GM21619 (cell line): ENCODE data around the gene PSD2.

Experiments
- ATAC-seq: cut with Tn5 transposase; IDR thresholded peaks from one replicate; pipeline ENCODE4 v1.9.1; 2021; ENCODE audit not compliant: unreplicated experiment

The PSD2 gene

GRCh38 chr5:139835656-139836055, 40.0 kb downstream of the PSD2 start:
- no peak for ATAC-seq

- ATAC-seq = no peak
These were observed 41.0 kb downstream of the PSD2 start for GRCh38 chr5:139836469-139837208.

DNA sequence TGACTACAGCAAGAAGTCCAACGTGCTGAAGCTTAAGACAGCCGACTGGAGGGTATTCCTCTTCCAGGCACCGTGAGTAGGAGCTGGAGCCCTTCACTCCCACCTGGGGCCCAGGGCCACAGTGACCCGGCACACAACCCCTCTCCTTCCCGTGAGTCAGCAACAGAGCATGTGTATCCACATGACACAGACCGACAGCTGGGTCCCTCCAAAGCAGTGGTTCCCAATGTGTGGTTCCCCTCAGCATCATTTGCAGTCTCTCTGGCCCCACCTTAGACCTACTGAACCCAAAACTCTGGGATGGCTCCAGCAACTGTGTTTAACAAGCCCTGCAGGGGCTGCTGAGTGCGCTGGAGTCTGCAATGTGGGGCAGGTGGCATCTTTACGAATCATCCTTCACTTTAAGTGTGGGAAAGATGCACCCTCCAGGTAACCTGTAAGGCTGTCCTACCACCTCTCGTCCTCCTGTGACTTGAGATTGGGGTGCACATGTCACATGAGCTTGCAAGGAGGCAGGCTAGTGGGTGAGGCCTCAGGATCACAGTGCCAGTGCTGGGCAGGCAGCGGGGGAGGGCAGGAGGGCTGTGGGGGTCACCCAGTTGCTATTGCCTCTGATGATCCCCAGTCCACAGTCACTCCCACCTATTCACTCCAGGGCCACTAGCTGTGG, 42.2 kb downstream of the PSD2 start:
- no peak for ATAC-seq

DNA sequence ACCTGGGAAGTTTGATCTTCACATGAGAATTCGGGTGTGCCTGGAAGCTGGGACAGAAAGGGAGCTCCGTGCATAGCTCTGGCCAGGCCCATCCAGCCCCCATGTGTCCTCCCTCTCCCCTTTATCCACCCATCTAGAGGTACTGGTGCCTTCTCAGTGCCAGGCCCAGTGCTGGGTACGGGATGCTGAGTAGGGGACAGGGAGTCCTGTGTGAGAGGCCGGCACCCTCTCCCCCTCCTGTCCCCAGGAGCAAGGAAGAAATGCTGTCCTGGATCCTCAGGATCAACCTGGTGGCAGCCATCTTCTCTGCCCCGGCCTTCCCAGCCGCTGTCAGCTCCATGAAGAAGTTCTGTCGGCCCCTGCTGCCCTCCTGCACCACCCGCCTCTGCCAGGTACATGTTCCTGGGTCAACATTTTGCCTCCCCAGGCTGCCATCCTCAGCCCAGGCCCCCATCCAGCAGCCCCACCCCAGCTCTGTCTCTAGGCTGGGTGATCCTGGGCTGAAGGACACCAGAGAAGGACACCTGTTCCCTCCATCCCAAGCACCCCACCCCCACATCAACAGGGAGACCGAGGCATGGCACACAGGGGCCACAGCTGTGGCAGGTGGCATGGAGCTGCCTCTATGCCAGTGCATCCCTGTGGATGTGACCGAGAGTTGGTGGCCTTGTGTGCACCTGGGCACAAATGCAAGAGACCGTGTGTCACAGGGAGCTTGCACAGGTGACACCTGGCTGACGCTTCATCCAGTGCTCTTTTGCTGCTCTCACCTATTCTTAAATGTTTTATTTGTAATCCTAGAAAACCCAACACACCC, 43.0 kb downstream of the PSD2 start:
- no peak for ATAC-seq

DNA sequence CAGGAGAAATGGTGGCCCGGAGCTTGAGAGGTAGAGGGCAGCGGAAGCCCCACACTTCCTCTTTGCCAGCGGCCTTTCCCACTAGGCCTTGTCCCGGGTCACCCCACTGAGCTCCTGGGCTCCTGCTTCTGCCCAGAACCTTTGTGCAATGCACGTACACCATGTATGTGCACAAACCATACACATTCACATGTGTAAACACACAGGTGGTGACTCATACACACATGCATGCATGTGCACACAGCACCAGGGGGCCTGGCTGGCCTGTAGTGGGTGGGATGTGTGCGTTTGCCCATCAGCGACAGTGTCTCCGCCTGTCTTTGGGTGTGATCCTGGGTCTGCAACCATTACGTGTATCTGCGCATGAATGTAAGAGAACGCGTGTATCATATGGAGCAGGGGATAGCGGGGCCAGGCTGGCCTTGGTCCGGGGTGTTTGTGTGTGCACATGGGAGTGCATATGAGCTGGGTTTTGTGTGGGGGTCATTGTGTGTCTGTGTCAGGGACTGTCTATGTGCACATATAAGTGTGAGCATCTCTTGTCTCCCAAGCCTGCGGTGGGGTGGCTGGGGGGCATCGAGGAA, 43.7 kb downstream of the PSD2 start:
- no peak for ATAC-seq

DNA sequence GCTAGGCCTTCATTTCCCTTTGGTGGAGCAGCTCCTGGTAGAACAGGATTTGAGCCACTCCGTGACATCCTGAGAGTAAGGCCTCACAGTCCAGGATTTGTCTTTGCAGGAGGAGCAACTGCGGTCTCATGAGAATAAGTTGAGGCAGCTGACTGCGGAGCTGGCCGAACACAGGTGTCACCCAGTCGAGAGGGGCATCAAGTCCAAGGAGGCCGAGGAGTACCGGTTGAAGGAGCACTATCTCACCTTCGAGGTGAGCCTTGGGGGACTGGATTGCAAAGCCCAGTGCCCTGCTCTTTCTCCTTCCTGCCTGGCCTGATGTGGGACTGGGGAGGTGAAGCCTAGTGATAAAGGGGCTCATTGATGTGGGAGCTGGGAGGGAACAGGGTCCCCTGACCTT, 44.3 kb downstream of the PSD2 start:
- ATAC-seq = no peak

- no peak for ATAC-seq
These were observed 45.9 kb downstream of the PSD2 start for GRCh38 chr5:139841549-139841948.

DNA sequence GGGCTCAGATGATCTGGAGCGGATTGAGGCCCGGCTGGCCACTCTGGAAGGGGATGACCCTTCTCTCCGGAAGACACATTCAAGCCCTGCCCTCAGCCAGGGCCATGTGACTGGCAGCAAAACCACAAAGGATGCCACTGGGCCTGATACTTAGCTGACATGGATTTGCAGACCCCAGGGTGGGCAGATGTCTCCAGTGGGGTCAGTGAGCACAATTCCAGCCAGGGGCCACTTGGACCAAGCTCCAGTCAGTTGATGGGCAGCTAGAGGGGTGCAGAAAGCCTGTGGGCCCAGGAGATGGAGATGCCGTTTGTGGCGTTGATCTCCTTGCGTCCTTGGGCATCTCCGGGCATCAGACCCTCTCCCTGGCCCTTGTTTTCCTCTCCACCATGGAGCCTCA, 46.7 kb downstream of the PSD2 start:
- no peak for ATAC-seq

- no peak for ATAC-seq
These were observed 48.4 kb downstream of the PSD2 start for GRCh38 chr5:139843991-139844390.

- peak; percentile 63 for ATAC-seq
These were observed 49.0 kb downstream of the PSD2 start for GRCh38 chr5:139844472-139845145.

- no peak for ATAC-seq
These were observed 50.5 kb downstream of the PSD2 start for GRCh38 chr5:139845846-139846681.

- no peak for ATAC-seq
These were observed 51.5 kb downstream of the PSD2 start for GRCh38 chr5:139847091-139847490.

DNA sequence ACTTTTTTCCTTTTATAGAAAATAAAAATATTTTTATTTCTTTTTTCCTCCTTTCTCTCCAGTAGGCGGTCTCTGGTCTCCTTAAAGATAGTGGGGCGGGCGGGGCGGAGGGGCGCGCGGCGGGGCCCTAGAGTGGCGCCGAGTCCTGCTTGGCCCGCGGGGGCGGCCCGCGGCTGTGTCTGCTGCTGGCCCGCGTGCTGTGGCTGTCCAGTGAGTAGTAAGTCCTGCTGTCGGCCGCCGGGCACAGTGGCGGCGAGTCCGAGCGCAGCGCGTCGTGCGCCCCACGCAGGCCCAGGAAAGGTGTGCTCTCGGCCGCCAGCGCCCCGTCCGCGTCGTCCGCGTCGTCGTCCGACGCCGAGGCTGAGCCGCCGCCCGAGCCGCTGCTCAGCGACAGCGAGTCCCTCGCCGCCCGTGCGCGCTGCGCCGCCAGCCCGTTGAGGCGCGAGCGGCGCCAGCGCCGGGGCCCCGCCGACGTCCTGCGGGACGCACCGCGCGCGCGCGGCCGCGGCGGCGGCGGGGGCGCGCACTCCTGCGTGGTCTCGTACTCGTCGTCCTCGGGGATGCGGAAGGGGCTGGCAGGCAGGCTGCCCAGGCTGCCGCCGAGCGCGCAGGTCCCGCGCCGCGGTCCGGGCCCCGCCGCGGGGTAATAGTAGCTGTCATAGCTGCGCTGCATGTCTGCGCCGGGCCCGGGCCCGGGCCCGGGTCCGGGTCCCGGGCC, 52.3 kb downstream of the PSD2 start:
- ATAC-seq = peak; percentile 53

- ATAC-seq = peak; percentile 4
These were observed 53.0 kb downstream of the PSD2 start for GRCh38 chr5:139848508-139849100.

DNA sequence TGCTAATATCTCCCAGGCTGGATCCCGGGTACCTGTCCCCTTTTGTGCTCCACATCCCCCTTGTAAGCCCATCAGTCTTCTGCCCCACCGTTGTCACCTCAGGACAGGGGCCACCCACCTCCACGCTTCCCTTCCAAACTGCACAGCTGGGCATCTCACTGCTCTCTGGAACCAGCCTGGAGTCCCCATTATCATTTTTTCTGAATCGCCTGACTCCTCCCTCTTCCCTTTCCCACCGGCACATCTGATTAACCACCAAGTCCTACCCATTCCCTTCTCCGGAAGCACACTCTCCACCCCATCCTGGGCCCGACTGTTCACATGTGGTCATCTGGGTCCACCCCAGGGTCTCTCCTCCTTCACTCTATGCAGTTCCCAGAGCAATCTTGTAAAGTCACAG, 53.9 kb downstream of the PSD2 start:
- no peak for ATAC-seq

GRCh38 chr5:139849942-139850341, 54.3 kb downstream of the PSD2 start:
- no peak for ATAC-seq

GRCh38 chr5:139850423-139851016, 54.9 kb downstream of the PSD2 start:
- ATAC-seq = no peak

GRCh38 chr5:139851558-139851957, 56.0 kb downstream of the PSD2 start:
- no peak for ATAC-seq

DNA sequence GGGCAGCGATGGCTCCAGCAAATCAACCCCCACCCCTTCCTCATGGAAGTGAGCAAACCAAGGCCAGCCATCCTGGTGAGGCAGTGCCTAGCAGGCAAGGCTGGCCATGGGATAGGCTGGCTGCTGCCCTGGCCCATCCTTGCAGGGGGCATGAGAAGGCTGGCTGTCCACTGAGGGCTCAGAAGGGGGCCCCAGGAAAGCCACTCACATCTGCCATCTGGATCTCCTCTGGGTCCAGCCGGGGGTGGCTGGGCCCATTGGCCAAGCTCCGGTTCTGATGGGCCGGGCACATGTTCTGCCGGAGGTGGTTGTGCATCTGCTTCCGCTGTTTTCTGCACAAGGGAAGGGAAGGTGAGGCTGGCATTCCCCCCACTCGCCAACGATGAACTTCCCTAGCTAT, 57.1 kb downstream of the PSD2 start:
- ATAC-seq = no peak
